ENCODE data around the gene PSAP.

The PSAP gene

DNA sequence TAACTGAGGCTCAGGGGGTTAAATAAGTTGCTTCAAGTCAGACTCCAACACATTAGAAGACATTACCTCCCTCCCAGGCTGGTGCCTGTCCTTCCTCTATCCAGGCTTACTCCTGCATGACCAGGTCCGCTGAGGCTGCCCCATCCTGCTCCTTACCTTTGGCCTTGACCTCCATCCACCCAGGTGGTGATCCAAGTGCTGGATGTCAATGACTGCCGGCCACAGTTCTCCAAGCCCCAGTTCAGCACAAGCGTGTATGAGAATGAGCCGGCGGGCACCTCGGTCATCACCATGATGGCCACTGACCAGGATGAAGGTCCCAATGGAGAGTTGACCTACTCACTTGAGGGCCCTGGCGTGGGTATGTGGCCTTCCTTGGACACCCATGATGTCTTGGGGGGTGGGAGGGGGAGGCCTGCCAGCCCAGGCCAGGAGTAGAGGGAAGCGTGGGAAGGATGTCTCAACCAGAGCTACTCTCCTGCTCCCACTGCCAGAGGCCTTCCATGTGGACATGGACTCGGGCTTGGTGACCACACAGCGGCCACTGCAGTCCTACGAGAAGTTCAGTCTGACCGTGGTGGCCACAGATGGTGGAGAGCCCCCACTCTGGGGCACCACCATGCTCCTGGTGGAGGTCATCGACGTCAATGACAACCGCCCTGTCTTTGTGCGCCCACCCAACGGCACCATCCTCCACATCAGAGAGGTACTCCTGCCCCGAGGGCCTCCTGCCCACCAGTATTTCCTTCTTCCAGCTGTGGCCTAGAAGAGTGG lies 48.1 kb downstream of the PSAP start:
- CTCF ChIA-PET, result no interaction called here
- POLR2A ChIA-PET, result no interaction called here
- DNase-seq (ENCODE audit: extremely low spot score), result no peak
- no peak for TF ChIP-seq SUZ12 (IDR thresholded peaks at IDR 0.05)
- TF ChIP-seq BHLHE40 (IDR thresholded peaks at IDR 0.05; ENCODE audit: borderline replicate concordance), result no peak
- TF ChIP-seq SP1 (IDR thresholded peaks at IDR 0.05), result no peak
- TF ChIP-seq NFRKB (IDR thresholded peaks at IDR 0.05), result no peak
- no peak for TF ChIP-seq L3MBTL2 (conservative IDR thresholded peaks at IDR 0.05)
- no peak for TF ChIP-seq TARDBP (IDR thresholded peaks at IDR 0.05)
- no peak for TF ChIP-seq PKNOX1 (IDR thresholded peaks at IDR 0.05)
- TF ChIP-seq FOXA1 (IDR thresholded peaks at IDR 0.05), result no peak
- TF ChIP-seq HDGF (IDR thresholded peaks at IDR 0.05; ENCODE audit: borderline replicate concordance), result no peak
- no peak for TF ChIP-seq CTBP1 (IDR thresholded peaks at IDR 0.05; ENCODE audit: borderline replicate concordance)
- no peak for TF ChIP-seq ARNT (IDR thresholded peaks at IDR 0.05)
- TF ChIP-seq ELF4 (IDR thresholded peaks at IDR 0.05), result no peak
- no peak for TF ChIP-seq FOXM1 (IDR thresholded peaks at IDR 0.05; ENCODE audit: borderline replicate concordance)
- TF ChIP-seq LEF1 (IDR thresholded peaks at IDR 0.05; ENCODE audit: borderline replicate concordance), result no peak
- no peak for TF ChIP-seq FOXK2 (IDR thresholded peaks at IDR 0.05)
- TF ChIP-seq ZNF384 (IDR thresholded peaks at IDR 0.05), result no peak

DNA sequence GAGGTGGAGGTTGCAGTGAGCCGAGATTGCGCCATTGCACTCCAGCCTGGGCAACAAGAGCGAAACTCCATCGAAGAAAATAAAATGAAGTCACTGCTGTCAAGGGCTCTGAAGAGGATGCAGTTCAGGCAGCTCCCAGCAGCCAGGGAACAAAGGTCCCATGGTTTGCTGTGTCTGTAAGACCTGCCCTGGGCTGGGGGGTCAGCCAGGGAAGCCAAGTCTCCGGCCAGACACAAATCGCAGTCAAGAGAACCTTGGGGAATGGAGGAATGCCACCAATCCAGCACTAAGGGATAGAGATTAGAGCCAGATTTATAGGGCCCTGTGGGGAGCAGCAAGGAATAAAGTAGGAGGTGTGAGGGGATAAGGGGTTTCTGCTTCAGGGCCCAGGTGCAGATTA lies 48.8 kb downstream of the PSAP start:
- CTCF ChIA-PET, result no interaction called here
- TF ChIP-seq L3MBTL2 (conservative IDR thresholded peaks at IDR 0.05) (no peak), ZNF384 (IDR thresholded peaks at IDR 0.05) (no peak)
- no peak for DNase-seq (ENCODE audit: extremely low spot score)
- POLR2A ChIA-PET, result no interaction called here

DNA sequence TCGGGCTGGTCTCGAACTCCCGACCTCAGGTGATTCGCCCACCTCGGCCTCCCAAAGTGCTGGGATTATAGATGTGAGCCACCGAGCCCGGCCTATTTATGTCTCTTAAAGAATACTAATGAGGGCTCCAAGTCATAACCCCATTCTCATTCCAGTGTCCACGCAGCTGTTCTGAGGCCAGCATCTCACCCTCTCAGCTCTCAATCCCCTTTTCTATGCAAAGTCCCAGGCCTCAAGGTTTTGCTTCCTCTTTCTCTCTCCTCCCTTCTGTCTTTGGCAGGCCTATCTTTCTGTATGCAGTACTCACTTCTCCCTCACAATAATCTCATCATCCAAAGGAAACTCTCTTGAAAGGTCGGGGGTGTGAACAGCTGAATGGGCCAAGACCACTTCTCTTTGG lies 49.7 kb downstream of the PSAP start:
- no peak for DNase-seq (ENCODE audit: extremely low spot score)

GRCh38 chr10:71799608-71800453 lies 51.2 kb downstream of the PSAP start:
- ChIA-PET CTCF (interaction anchor here (0.6 kb wide), 1 partner anchor 95 kb away, joined by 3 read pairs; no protein-coding TSS in a partner anchor), POLR2A (no interaction called here)
- DNase-seq (ENCODE audit: extremely low spot score), result no peak
- TF ChIP-seq BHLHE40 (IDR thresholded peaks at IDR 0.05; ENCODE audit: borderline replicate concordance) (no peak), TARDBP (IDR thresholded peaks at IDR 0.05) (no peak), ELF4 (IDR thresholded peaks at IDR 0.05) (no peak), L3MBTL2 (conservative IDR thresholded peaks at IDR 0.05) (no peak), HDGF (IDR thresholded peaks at IDR 0.05; ENCODE audit: borderline replicate concordance) (no peak), ARNT (IDR thresholded peaks at IDR 0.05) (no peak), FOXK2 (IDR thresholded peaks at IDR 0.05) (no peak), ZNF384 (IDR thresholded peaks at IDR 0.05) (no peak), FOXM1 (IDR thresholded peaks at IDR 0.05; ENCODE audit: borderline replicate concordance) (no peak), SP1 (IDR thresholded peaks at IDR 0.05) (no peak), NFRKB (IDR thresholded peaks at IDR 0.05) (no peak), PKNOX1 (IDR thresholded peaks at IDR 0.05) (no peak), CTBP1 (IDR thresholded peaks at IDR 0.05; ENCODE audit: borderline replicate concordance) (no peak), FOXA1 (IDR thresholded peaks at IDR 0.05) (no peak), LEF1 (IDR thresholded peaks at IDR 0.05; ENCODE audit: borderline replicate concordance) (no peak)

More for the DNA sequence above, 49.7 kb downstream of the PSAP start:
- POLR2A ChIA-PET, result no interaction called here
- CTCF ChIA-PET, result no interaction called here
- TF ChIP-seq NFRKB (IDR thresholded peaks at IDR 0.05) (no peak), PKNOX1 (IDR thresholded peaks at IDR 0.05) (no peak), SP1 (IDR thresholded peaks at IDR 0.05) (no peak), FOXK2 (IDR thresholded peaks at IDR 0.05) (no peak), ARNT (IDR thresholded peaks at IDR 0.05) (no peak), HDGF (IDR thresholded peaks at IDR 0.05; ENCODE audit: borderline replicate concordance) (no peak), FOXM1 (IDR thresholded peaks at IDR 0.05; ENCODE audit: borderline replicate concordance) (no peak), CTBP1 (IDR thresholded peaks at IDR 0.05; ENCODE audit: borderline replicate concordance) (no peak), L3MBTL2 (conservative IDR thresholded peaks at IDR 0.05) (no peak), FOXA1 (IDR thresholded peaks at IDR 0.05) (no peak), SUZ12 (IDR thresholded peaks at IDR 0.05) (no peak), LEF1 (IDR thresholded peaks at IDR 0.05; ENCODE audit: borderline replicate concordance) (no peak), BHLHE40 (IDR thresholded peaks at IDR 0.05; ENCODE audit: borderline replicate concordance) (no peak)

DNA sequence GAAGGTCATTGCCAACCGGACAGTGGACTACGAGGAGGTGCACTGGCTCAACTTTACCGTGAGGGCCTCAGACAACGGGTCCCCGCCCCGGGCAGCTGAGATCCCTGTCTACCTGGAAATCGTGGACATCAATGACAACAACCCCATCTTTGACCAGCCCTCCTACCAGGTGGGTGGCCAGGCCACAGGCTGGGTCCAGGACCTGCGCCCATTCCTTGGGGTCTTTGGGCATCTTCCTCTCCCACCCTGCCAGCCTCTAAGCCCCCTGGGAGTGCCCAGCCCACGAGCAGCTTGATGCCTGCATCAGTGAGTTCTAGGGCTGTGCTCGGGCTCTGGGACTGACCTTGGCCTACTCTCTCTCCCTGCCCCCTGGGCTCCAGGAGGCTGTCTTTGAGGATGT lies 51.9 kb downstream of the PSAP start:
- ChIA-PET CTCF (no interaction called here), POLR2A (no interaction called here)
- TF ChIP-seq ELF4 (IDR thresholded peaks at IDR 0.05) (no peak), FOXM1 (IDR thresholded peaks at IDR 0.05; ENCODE audit: borderline replicate concordance) (no peak), ARNT (IDR thresholded peaks at IDR 0.05) (no peak), FOXK2 (IDR thresholded peaks at IDR 0.05) (no peak), SP1 (IDR thresholded peaks at IDR 0.05) (no peak)
- no peak for DNase-seq (ENCODE audit: extremely low spot score)

DNA sequence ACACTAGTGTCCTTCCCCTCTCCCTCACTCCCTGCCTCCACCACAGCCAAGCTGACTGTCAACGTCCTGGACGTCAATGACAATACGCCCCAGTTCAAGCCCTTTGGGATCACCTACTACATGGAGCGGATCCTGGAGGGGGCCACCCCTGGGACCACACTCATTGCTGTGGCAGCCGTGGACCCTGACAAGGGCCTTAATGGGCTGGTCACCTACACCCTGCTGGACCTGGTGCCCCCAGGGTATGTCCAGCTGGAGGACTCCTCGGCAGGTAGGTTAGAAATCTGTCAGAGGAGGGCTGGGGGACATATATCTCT lies 52.8 kb downstream of the PSAP start:
- ChIA-PET CTCF (no interaction called here), POLR2A (no interaction called here)
- no peak for TF ChIP-seq SUZ12 (IDR thresholded peaks at IDR 0.05)
- no peak for TF ChIP-seq ZNF384 (IDR thresholded peaks at IDR 0.05)
- DNase-seq (ENCODE audit: extremely low spot score), result no peak
